ENCODE measurements around the gene MTMR1.

MTMR1 gene

GRCh38 chrX:150688911-150689451 is 4.2 kb upstream of the MTMR1 start:
- DNase-seq (ENCODE audit: low spot score in 2 of 2) (no peak), ATAC-seq (no peak)
- Mint-ChIP-seq H3K4me1 (peaks cover 39% of the 10 kb centered on the region), H3K9me3 (no peaks in the 10 kb centered on the region), H3K4me3 (no peak overlapping the region), H3K27ac (no peak overlapping the region), H3K36me3 (peaks cover 10% of the 10 kb centered on the region)

- H3K4me3 Mint-ChIP-seq = no peak overlapping the region
- peak; percentile 57 for ATAC-seq
- H3K27ac Mint-ChIP-seq = no peak overlapping the region
Measured at GRCh38 chrX:150690126-150690525, 3.1 kb upstream of the MTMR1 start.

GRCh38 chrX:150692296-150692695 is 900 bp upstream of the MTMR1 start:
- Mint-ChIP-seq H3K9me3 (no peaks in the 10 kb centered on the region), H3K27ac (peak overlapping the region; percentile 90), H3K4me3 (peak overlapping the region; percentile 76), H3K36me3 (peaks cover 27% of the 10 kb centered on the region), H3K4me1 (peaks cover 65% of the 10 kb centered on the region)
- ATAC-seq (no peak), DNase-seq (ENCODE audit: low spot score in 2 of 2) (no peak)

More at GRCh38 chrX:150690126-150690525, 3.1 kb upstream of the MTMR1 start:
- H3K36me3 Mint-ChIP-seq = peaks cover 18% of the 10 kb centered on the region
- no peak for DNase-seq (ENCODE audit: low spot score in 2 of 2)
- H3K4me1 Mint-ChIP-seq = peaks cover 44% of the 10 kb centered on the region
- no peaks in the 10 kb centered on the region for H3K9me3 Mint-ChIP-seq

DNA sequence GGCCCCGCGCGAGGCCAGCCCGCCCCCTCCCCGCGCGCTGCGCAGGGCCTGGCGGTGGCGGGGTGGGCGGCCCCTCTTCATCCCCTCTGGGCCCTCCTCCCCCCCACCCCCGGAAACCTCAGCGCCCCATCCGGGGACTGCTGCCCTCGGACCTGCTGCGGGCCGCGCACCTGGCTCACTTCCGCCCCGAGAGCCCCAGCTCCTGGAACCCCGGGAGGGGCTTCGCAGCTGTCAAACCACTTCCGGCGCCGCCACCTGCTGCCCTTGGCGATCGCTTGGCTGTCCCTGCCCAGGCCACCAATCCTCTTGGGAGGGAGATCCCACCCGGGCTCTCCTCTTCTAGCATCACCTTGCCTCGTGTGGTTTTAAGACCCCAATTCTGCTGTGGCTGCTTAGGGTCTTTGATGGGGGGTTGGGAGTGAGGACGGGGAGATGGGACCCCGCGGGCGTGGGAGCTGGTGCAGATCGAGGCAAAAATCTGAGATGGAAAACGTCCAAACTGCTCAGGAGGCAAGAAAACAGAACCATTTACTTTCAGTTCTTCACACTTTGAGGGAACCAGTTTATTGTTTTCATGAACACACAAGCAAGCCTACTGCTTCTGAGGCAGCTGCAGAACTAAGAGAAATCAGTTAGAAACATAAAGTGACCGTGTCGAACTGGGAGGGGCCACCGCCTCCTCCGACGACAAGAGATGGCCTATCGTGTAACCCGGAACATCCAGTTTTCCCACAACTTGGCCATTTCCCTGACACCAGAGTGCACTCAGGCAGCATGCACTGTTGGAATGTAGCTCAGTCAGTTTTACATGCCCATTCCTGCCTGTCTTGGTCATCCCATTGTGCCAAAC is 754 bp downstream of the MTMR1 start:
- peak; percentile 35 to 77 for DNase-seq (ENCODE audit: low spot score in 2 of 2)
- Mint-ChIP-seq H3K9me3 (no peaks in the 10 kb centered on the region), H3K36me3 (peaks cover 27% of the 10 kb centered on the region), H3K27ac (peak overlapping the region; percentile 91), H3K4me3 (peak overlapping the region; percentile 71), H3K4me1 (peaks cover 56% of the 10 kb centered on the region)
- peak; percentile 45 for ATAC-seq

DNA sequence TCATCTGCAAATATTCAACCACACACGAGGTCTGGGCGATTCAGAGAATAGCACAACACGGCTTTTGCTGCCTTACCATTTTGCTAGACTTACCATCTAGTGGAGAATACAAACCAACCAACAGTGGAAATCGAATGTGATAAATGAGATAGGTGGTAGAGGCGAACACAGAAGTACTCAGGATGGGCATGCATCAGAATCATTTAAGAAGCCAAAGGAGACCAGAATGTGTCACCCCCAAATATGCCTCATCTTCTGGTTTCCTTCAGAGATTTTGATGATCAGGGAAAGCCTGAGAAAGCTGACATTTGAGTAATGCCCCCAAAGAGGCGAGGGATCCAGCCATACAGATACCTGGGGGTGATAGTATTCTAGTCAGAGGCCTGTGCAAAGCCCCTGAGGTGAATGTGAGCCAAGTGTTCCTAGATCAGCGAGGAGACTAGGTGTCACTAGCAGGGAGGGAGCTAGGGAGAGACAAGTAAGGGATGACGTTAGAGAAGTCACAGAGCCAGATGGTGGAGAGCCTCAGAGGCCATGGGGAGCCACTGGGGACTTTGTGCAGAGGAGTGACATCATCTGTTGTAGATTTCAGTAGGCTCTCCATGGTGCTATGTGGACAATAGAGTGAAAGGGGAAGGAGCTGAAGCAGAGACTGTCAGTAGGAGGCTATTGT is 1.7 kb downstream of the MTMR1 start:
- peak in 1 of 2 donors; percentile 5 for DNase-seq (ENCODE audit: low spot score in 2 of 2)
- H3K27ac Mint-ChIP-seq = peak overlapping the region; percentile 91
- peak overlapping the region; percentile 71 for H3K4me3 Mint-ChIP-seq
- ATAC-seq = peak; percentile 77
- H3K36me3 Mint-ChIP-seq = peaks cover 29% of the 10 kb centered on the region
- H3K9me3 Mint-ChIP-seq = no peaks in the 10 kb centered on the region
- peaks cover 51% of the 10 kb centered on the region for H3K4me1 Mint-ChIP-seq

GRCh38 chrX:150696331-150696730 is 3.1 kb downstream of the MTMR1 start:
- DNase-seq (ENCODE audit: low spot score in 2 of 2) (no peak), ATAC-seq (no peak)
- Mint-ChIP-seq H3K9me3 (no peaks in the 10 kb centered on the region), H3K27ac (peak overlapping the region; percentile 91), H3K4me3 (peak overlapping the region; percentile 71), H3K4me1 (peaks cover 38% of the 10 kb centered on the region), H3K36me3 (peaks cover 44% of the 10 kb centered on the region)

- peaks cover 44% of the 10 kb centered on the region for H3K36me3 Mint-ChIP-seq
- DNase-seq (ENCODE audit: low spot score in 2 of 2) (no peak), ATAC-seq (no peak)
- H3K9me3 Mint-ChIP-seq = no peaks in the 10 kb centered on the region
- H3K4me1 Mint-ChIP-seq = peaks cover 33% of the 10 kb centered on the region
- peak overlapping the region; percentile 71 for H3K4me3 Mint-ChIP-seq
- peak overlapping the region; percentile 91 for H3K27ac Mint-ChIP-seq
Measured at GRCh38 chrX:150696866-150697265, 3.7 kb downstream of the MTMR1 start.

DNA sequence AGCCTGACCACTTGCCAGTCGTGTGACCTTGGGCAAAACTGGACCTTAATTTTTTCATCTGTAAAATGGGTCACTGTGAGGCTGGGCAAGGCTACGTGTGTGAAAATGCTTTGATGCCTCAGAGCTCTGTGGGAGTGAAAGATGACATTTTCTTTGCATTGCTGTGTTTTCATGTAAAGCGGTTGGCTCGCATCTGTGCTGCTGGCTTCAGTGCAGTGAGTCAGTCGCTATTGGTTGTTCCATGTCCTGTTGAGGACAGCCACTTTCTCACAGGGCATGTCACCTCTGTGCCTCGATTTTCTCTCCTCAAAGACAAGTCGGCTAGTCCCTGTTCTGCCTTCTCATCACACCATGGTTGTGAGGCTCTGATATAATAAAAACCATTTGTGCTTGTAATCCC is 4.4 kb downstream of the MTMR1 start:
- H3K4me3 Mint-ChIP-seq = peak overlapping the region; percentile 71
- H3K27ac Mint-ChIP-seq = peak overlapping the region; percentile 91
- peaks cover 38% of the 10 kb centered on the region for H3K36me3 Mint-ChIP-seq
- no peaks in the 10 kb centered on the region for H3K9me3 Mint-ChIP-seq
- peaks cover 26% of the 10 kb centered on the region for H3K4me1 Mint-ChIP-seq
- no peak for DNase-seq (ENCODE audit: low spot score in 2 of 2)
- ATAC-seq = peak; percentile 42

GRCh38 chrX:150698981-150699380 is 5.8 kb downstream of the MTMR1 start:
- Mint-ChIP-seq H3K4me3 (no peak overlapping the region), H3K27ac (no peak overlapping the region), H3K9me3 (no peaks in the 10 kb centered on the region), H3K4me1 (peaks cover 35% of the 10 kb centered on the region), H3K36me3 (peaks cover 34% of the 10 kb centered on the region)
- ATAC-seq = no peak
- DNase-seq (ENCODE audit: low spot score in 2 of 2) = no peak

DNA sequence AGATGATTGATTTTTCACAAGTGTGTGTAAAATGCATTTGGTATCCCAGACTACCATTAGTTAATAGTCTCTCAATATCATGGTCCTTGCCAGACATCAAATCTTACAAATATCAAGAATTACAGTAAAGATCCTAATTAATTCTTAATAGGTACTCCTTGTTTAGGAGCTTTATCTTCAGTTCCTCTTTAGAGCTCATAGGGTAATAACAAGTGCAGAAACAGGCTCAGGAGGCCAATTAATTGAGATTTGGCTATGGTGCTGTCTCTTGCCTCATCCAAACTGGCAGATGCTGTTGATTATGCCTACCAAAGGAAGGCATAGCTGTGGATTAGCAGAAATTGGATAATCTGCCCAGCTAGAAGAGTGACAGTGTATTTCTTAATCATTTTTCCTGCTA is 6.9 kb downstream of the MTMR1 start:
- H3K27ac Mint-ChIP-seq = no peak overlapping the region
- DNase-seq (ENCODE audit: low spot score in 2 of 2) (no peak), ATAC-seq (no peak)
- no peak overlapping the region for H3K4me3 Mint-ChIP-seq
- H3K9me3 Mint-ChIP-seq = no peaks in the 10 kb centered on the region
- peaks cover 41% of the 10 kb centered on the region for H3K4me1 Mint-ChIP-seq
- H3K36me3 Mint-ChIP-seq = peaks cover 34% of the 10 kb centered on the region

- ATAC-seq = no peak
- Mint-ChIP-seq H3K4me1 (peaks cover 34% of the 10 kb centered on the region), H3K4me3 (no peak overlapping the region), H3K9me3 (no peaks in the 10 kb centered on the region), H3K36me3 (peaks cover 31% of the 10 kb centered on the region), H3K27ac (no peak overlapping the region)
- no peak for DNase-seq (ENCODE audit: low spot score in 2 of 2)
Measured at GRCh38 chrX:150701377-150701776, 8.2 kb downstream of the MTMR1 start.

- H3K4me1 Mint-ChIP-seq = peaks cover 25% of the 10 kb centered on the region
- H3K9me3 Mint-ChIP-seq = no peaks in the 10 kb centered on the region
- H3K36me3 Mint-ChIP-seq = peaks cover 48% of the 10 kb centered on the region
- H3K4me3 Mint-ChIP-seq = peak overlapping the region; percentile 3
- DNase-seq (ENCODE audit: low spot score in 2 of 2) (no peak), ATAC-seq (no peak)
- H3K27ac Mint-ChIP-seq = peak overlapping the region; percentile 88
Measured at GRCh38 chrX:150702966-150703694, 9.9 kb downstream of the MTMR1 start.

GRCh38 chrX:150703695-150703974 is 10.4 kb downstream of the MTMR1 start:
- Mint-ChIP-seq H3K27ac (peak overlapping the region; percentile 88), H3K4me3 (peak overlapping the region; percentile 51), H3K36me3 (peaks cover 48% of the 10 kb centered on the region), H3K9me3 (no peaks in the 10 kb centered on the region), H3K4me1 (peaks cover 25% of the 10 kb centered on the region)
- ATAC-seq = no peak
- DNase-seq (ENCODE audit: low spot score in 2 of 2) = no peak

DNA sequence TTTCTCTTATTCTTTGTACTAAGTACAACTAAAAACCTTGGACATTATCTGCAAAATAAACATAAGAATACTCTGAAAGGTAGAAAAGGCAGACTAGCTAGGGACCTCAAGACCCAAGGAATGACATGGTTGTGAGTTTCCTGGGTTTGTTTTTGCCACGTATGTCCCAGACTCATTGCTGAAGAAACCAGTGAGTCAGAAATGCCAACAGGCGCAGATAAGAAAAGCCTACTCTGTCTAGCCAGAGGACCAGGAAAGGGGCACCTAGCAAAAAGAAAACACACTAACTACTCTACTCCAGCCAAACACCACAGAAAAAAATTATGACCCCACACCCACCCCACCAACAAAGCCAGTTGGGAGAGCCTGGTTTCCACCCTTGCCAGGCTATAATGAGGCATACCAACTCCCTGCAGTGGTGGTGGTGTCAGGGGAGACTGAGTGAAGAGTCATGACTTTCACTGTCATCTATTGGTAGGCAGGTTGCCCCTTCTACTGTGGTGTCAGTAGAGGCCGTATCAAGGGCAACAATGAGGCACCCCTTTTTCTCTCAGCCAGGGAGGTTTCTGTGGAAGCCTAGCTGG is 10.9 kb downstream of the MTMR1 start:
- Mint-ChIP-seq H3K4me3 (peak overlapping the region; percentile 51), H3K9me3 (no peaks in the 10 kb centered on the region), H3K36me3 (peaks cover 48% of the 10 kb centered on the region), H3K4me1 (peaks cover 25% of the 10 kb centered on the region), H3K27ac (peak overlapping the region; percentile 88)
- ATAC-seq (peak; percentile 96), DNase-seq (ENCODE audit: low spot score in 2 of 2) (no peak)

DNA sequence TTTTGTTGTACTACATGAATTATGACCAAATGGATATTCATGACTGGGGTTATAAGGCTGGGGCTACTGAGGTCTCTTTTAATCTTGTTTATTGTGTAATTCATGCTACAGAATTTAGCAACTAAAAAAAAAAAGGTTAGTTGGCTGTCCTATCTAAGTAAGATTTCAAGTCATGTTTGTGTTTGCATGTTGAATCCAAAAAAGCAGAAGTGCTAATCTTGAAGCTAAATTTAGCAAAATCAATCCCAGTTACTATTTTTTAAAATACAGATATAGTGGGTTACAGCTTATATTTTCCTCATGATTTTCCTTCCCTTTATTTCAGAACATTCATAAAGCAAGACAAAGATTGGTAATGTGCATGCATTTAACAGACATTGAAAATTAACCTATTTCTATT is 19.4 kb downstream of the MTMR1 start:
- H3K9me3 Mint-ChIP-seq = no peaks in the 10 kb centered on the region
- no peak overlapping the region for H3K4me3 Mint-ChIP-seq
- H3K4me1 Mint-ChIP-seq = peaks cover 7% of the 10 kb centered on the region
- DNase-seq (ENCODE audit: low spot score in 2 of 2) (no peak), ATAC-seq (no peak)
- H3K36me3 Mint-ChIP-seq = peaks cover 11% of the 10 kb centered on the region
- H3K27ac Mint-ChIP-seq = no peak overlapping the region
